Motor neuron (in vitro differentiated cells): Measurements from ENCODE around the gene TMEM163. TPM values are rescaled to one million over a fixed set of nuclear protein-coding genes. Genes with fewer than 3 reads are reported as not detected.
A peak's percentile ranks its signal among the peaks of the same experiment; 100 is the strongest.

Source experiments
- ATAC-seq, 8 experiments: fragments of 200-7000 bp; cut with Tn5 transposase; replicated peaks in 6 of 8; 2 replicates each; pipeline ENCODE4 v1.8.0; 2021; ENCODE audit warnings: mild to moderate bottlenecking in 8 of 8, moderate library complexity in 8 of 8
- H3K27ac ChIP-seq, 2 donors: fragments of 250-450 bp; sonication (Bioruptor Pico); 2 replicates each; pipeline ENCODE4 v1.9.0; 2021; ENCODE audit warnings: antibody characterized with exemption in 2 of 2, mild to moderate bottlenecking in 2 of 2, moderate library complexity in 1 of 2
- H3K4me1 ChIP-seq, 2 donors: fragments of 250-450 bp; sonication (Bioruptor Pico); replicated peaks in 1 of 2; 2 replicates each; pipeline ENCODE4 v1.6.1; 2021; ENCODE audit warnings: antibody characterized with exemption in 2 of 2, mild to moderate bottlenecking in 2 of 2, moderate library complexity in 1 of 2
- H3K4me3 ChIP-seq, 5 donors: fragments of 250-450 bp; sonication (Bioruptor Pico); 2 replicates each; pipeline ENCODE4 v1.9.0; 2021; ENCODE audit warnings: antibody characterized with exemption in 5 of 5, mild to moderate bottlenecking in 5 of 5, moderate library complexity in 4 of 5
- WGBS, 10 experiments: fragments of 450-650 bp; shearing (Covaris generic); methylation state at CpG; one replicate each; pipeline ENCODE4 v1.0.0; 2022; 5-methylcytosine and 5-hydroxymethylcytosine counted together
- in situ Hi-C, 9 experiments: fragments of 400-800 bp; cut with MboI; loops; one replicate each; pipeline ENCODE4 v1.15.0; 2021; ENCODE audit warnings: low sequenced_read_pairs in 9 of 9, low pct_unique_long_range_greater_than_20kb in 2 of 9; ENCODE audit not compliant: unreplicated experiment in 9 of 9
- total RNA-seq, 8 experiments: library from RNA; unstranded; fragments of 300-600 nt; gene quantifications; 2 replicates each; pipeline versions ENCODE4 v1.2.3 to v1.2.4, GENCODE V29; 2022

The TMEM163 gene
- total RNA-seq, 8 experiments from 2014 or later = 0.31 to 11.2 (median 0.87) TPM

- no peak overlapping the region for H3K27ac ChIP-seq
- peak overlapping the region in 3 of 5 donors; percentile 35 to 77 (median 48) for H3K4me3 ChIP-seq
- WGBS, 10 experiments = 7 to 73% (median 13%) methylated on average over 1 to 19 of the region's 24 CpGs
- peak in 3 of 8 experiments; percentile 5 to 9 (median 6) for ATAC-seq
- peaks cover 3% of the 10 kb centered on the region in 2 donors for H3K4me1 ChIP-seq
- in situ Hi-C loops = no loop called here
These were observed 1.3 kb downstream of the TMEM163 start for GRCh38 chr2:134717286-134718022.

GRCh38 chr2:134716721-134717243 is 2.0 kb downstream of the TMEM163 start:
- in situ Hi-C loops = no loop called here
- Histone ChIP-seq H3K4me3 (no peak overlapping the region), H3K27ac (no peak overlapping the region), H3K4me1 (peaks cover 3 to 10% of the 10 kb centered on the region in 2 donors)
- ATAC-seq = no peak
- WGBS, 10 experiments = 22 to 77% (median 57%) methylated on average over 4 to 8 of the region's 8 CpGs; no CpG with 5 or more reads in 1 of the 10 experiments

GRCh38 chr2:134715932-134716643 is 2.7 kb downstream of the TMEM163 start:
- Histone ChIP-seq H3K4me3 (no peak overlapping the region), H3K4me1 (peaks cover 3 to 15% of the 10 kb centered on the region in 2 donors), H3K27ac (no peak overlapping the region)
- WGBS, 10 experiments = 17 to 90% (median 63%) methylated on average over 1 to 4 of the region's 4 CpGs; no CpG with 5 or more reads in 2 of the 10 experiments
- in situ Hi-C loops = no loop called here
- ATAC-seq = no peak

GRCh38 chr2:134714228-134714627 is 4.6 kb downstream of the TMEM163 start:
- H3K27ac ChIP-seq = no peak overlapping the region
- no peak for ATAC-seq
- in situ Hi-C loops = no loop called here
- H3K4me3 ChIP-seq = no peak overlapping the region
- H3K4me1 ChIP-seq = peaks cover 3 to 15% of the 10 kb centered on the region in 2 donors
- 33 to 100% (median 90%) methylated on average over 1 to 2 of the region's 2 CpGs for WGBS, 10 experiments

- in situ Hi-C loops = no loop called here
- Histone ChIP-seq H3K27ac (no peak overlapping the region), H3K4me1 (peaks cover 3 to 15% of the 10 kb centered on the region in 2 donors), H3K4me3 (no peak overlapping the region)
- no peak for ATAC-seq
- 67 to 100% (median 82%) methylated on average over 1 of the region's 1 CpG; no CpG with 5 or more reads in 2 of the 10 experiments for WGBS, 10 experiments
These were observed 5.2 kb downstream of the TMEM163 start for GRCh38 chr2:134713606-134714005.

- 53 to 80% (median 60%) methylated on average over 2 to 10 of the region's 11 CpGs; no CpG with 5 or more reads in 4 of the 10 experiments for WGBS, 10 experiments
- peak in 1 of 8 experiments; percentile 17 for ATAC-seq
- in situ Hi-C loops = no loop called here
- Histone ChIP-seq H3K27ac (no peak overlapping the region), H3K4me1 (peaks cover 3 to 15% of the 10 kb centered on the region in 2 donors), H3K4me3 (no peak overlapping the region)
These were observed 5.6 kb downstream of the TMEM163 start for GRCh38 chr2:134713176-134713575.

- WGBS, 10 experiments = 70 to 100% (median 79%) methylated on average over 1 to 4 of the region's 4 CpGs; no CpG with 5 or more reads in 4 of the 10 experiments
- peaks cover 1 to 15% of the 10 kb centered on the region in 2 donors for H3K4me1 ChIP-seq
- H3K4me3 ChIP-seq = no peak overlapping the region
- no peak overlapping the region for H3K27ac ChIP-seq
- ATAC-seq = peak in 1 of 8 experiments; percentile 25
- in situ Hi-C loops = no loop called here
These were observed 6.1 kb downstream of the TMEM163 start for GRCh38 chr2:134712736-134713135.

GRCh38 chr2:134712299-134712698 is 6.5 kb downstream of the TMEM163 start:
- 0 to 72% (median 33%) methylated on average over 1 to 3 of the region's 3 CpGs; no CpG with 5 or more reads in 2 of the 10 experiments for WGBS, 10 experiments
- Histone ChIP-seq H3K27ac (no peak overlapping the region), H3K4me1 (peaks cover 0 to 15% of the 10 kb centered on the region in 2 donors), H3K4me3 (no peak overlapping the region)
- in situ Hi-C loops = no loop called here
- peak in 5 of 8 experiments; percentile 30 to 76 (median 71) for ATAC-seq

GRCh38 chr2:134711692-134712091 is 7.1 kb downstream of the TMEM163 start:
- Histone ChIP-seq H3K4me3 (no peak overlapping the region), H3K4me1 (peaks cover 0 to 15% of the 10 kb centered on the region in 2 donors), H3K27ac (no peak overlapping the region)
- 0 to 40% (median 4%) methylated on average over 1 to 3 of the region's 3 CpGs for WGBS, 10 experiments
- in situ Hi-C loops = no loop called here
- ATAC-seq = peak in 6 of 8 experiments; percentile 35 to 83 (median 58)

GRCh38 chr2:134707330-134707676 is 11.5 kb downstream of the TMEM163 start:
- in situ Hi-C loops = no loop called here
- no peak for ATAC-seq
- H3K27ac ChIP-seq = no peak overlapping the region
- 40 to 100% (median 75%) methylated on average over 1 to 5 of the region's 5 CpGs; no CpG with 5 or more reads in 4 of the 10 experiments for WGBS, 10 experiments
- H3K4me3 ChIP-seq = no peak overlapping the region
- peaks cover 2 to 16% of the 10 kb centered on the region in 2 donors for H3K4me1 ChIP-seq

- 49 to 100% (median 81%) methylated on average over 1 to 14 of the region's 18 CpGs; no CpG with 5 or more reads in 2 of the 10 experiments for WGBS, 10 experiments
- in situ Hi-C loops = no loop called here
- ATAC-seq = peak in 4 of 8 experiments; percentile 13 to 59 (median 34)
- Histone ChIP-seq H3K4me3 (no peak overlapping the region), H3K27ac (no peak overlapping the region), H3K4me1 (peaks cover 2 to 10% of the 10 kb centered on the region in 2 donors)
These were observed 12.0 kb downstream of the TMEM163 start for GRCh38 chr2:134706587-134707329.

GRCh38 chr2:134705861-134706586 is 12.8 kb downstream of the TMEM163 start:
- Histone ChIP-seq H3K27ac (no peak overlapping the region), H3K4me1 (peaks cover 2 to 6% of the 10 kb centered on the region in 2 donors), H3K4me3 (no peak overlapping the region)
- in situ Hi-C loops = no loop called here
- 8 to 98% (median 68%) methylated on average over 3 to 16 of the region's 21 CpGs; no CpG with 5 or more reads in 1 of the 10 experiments for WGBS, 10 experiments
- peak in 4 of 8 experiments; percentile 30 to 71 (median 60) for ATAC-seq
